ENCODE measurements around the gene DAO. TPM values are rescaled to one million over a fixed set of nuclear protein-coding genes. Genes with fewer than 3 reads are reported as not detected.

DAO gene
- polyA plus RNA-seq, 1 of the 3 experiments (the other 2 are of a cell fraction): not detected

DNA sequence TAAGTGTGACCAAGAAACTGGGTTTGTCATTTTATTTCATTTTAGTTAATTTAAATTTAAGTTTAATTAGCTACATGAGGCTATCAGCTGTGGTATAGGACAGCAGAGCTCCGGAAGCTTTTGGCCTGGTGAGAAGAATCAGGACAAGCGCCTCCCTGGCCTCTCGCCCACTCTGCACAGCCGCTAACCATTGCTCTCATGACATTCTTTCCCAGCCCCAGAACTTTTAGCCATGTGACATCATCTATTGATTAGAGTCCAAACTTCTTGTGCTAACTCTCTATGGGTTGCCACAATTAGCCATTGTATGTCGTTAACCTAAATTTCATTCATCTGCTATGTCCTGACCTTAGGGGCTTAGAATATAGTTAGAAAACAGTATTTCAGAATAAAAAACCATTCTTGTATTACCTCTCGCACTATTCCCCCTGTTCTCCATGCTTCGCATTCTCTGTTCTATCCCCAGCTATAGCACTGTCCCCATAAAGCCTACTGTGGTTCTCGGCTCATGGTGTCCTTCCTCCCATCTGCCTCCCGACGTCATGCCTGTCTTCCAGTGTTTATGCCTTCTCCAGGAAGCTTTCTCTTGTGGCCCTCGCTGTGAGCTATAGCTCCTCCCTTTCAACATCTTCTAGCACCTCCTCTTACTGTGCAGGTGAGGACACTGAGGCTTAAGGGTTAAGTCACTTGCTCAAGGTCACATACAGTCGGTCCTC lies 46.0 kb upstream of the DAO start:
- peaks cover 74% of the 10 kb centered on the region for H3K79me2 ChIP-seq (ENCODE audit: insufficient read depth)
- H3K36me3 ChIP-seq (replicated peaks in 1 of 2; ENCODE audit: control insufficient read depth in 1 of 2, insufficient read depth in 2 of 2, low read length in 1 of 2): peaks cover 37 to 60% of the 10 kb centered on the region in 2 experiments
- 77% methylated on average over 12 of the region's 12 CpGs for WGBS (ENCODE audit: low lambda C conversion rate)
- no peaks in the 10 kb centered on the region for H3K9me3 ChIP-seq
- no peak overlapping the region for H2AFZ ChIP-seq (ENCODE audit: low read depth)
- CTCF ChIA-PET: interaction anchor here (1.0 to 1.7 kb wide), 4 partner anchors 11 to 21 kb away, joined by 3 to 5 read pairs (median 4); no protein-coding TSS in a partner anchor
- H3K4me2 ChIP-seq: peak overlapping the region; percentile 78
- H3K9ac ChIP-seq: peak overlapping the region; percentile 95
- peak overlapping the region; percentile 87 to 100 for H3K27ac ChIP-seq (ENCODE audit: low read depth in 2 of 2, low read length in 1 of 2)
- TF ChIP-seq NFIC (IDR thresholded peaks at IDR 0.05; ENCODE audit: borderline replicate concordance): peak; percentile 54
- TF ChIP-seq MEF2A (IDR thresholded peaks at IDR 0.05; ENCODE audit: borderline replicate concordance, low read depth): no peak
- no peaks in the 10 kb centered on the region for H4K20me1 ChIP-seq (ENCODE audit: insufficient read depth)
- peaks cover 60% of the 10 kb centered on the region for H3F3A ChIP-seq (replicated peaks; ENCODE audit: insufficient read depth)
- H3K4me3 ChIP-seq (ENCODE audit: low read depth in 2 of 2, low read length in 1 of 2): no peak overlapping the region
- H3K27me3 ChIP-seq (ENCODE audit: insufficient read depth): no peaks in the 10 kb centered on the region
- DNase-seq: no peak
- H3K4me1 ChIP-seq (ENCODE audit: control insufficient read depth in 1 of 2, insufficient read depth in 2 of 2, low read depth in 1 of 2, low read length in 1 of 2): peaks cover 22 to 60% of the 10 kb centered on the region in 2 experiments
- H3K9me2 ChIP-seq: no peaks in the 10 kb centered on the region
- POLR2A ChIA-PET: interaction anchor here (1.1 kb wide), 1 partner anchor 8 kb away, joined by 4 read pairs; no protein-coding TSS in a partner anchor

DNA sequence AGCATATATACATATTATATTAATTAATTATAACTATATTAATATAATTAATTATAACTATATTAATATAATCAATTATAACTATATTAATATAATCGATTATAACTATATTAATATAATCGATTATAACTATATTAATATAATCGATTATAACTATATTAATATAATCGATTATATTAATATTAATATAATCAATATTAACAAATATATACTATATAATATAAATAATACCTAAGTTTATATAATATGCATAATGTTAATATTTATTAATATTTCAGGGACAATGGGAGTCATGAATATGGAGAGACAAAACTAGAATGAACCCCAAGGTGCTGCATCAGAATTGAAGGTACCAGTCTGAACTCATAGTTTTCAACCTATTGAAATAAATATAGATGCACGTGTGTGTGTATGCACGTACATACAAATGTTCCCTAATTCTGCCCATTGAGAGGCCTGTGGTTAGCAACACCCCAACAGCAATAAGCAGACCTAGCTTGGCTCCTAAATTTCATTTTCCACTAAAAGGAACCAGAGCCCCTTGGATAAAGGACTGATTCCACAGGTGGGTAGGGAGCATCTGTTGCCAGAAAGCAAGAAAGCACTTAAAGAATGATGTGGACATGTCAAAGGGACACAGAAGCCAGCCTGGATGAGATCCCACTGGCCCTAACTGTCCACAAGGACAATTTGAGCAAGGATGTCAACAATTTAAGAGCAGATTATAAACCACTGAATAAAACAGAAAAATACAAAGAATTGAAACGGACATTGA lies 43.8 kb upstream of the DAO start:
- peaks cover 72% of the 10 kb centered on the region for H3K79me2 ChIP-seq (ENCODE audit: insufficient read depth)
- no peak for TF ChIP-seq FOXJ3 (CRISPR knock-in tag; IDR thresholded peaks at IDR 0.05)
- TF ChIP-seq, protein P1, sequence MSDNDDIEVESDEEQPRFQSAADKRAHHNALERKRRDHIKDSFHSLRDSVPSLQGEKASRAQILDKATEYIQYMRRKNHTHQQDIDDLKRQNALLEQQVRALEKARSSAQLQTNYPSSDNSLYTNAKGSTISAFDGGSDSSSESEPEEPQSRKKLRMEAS (IDR thresholded peaks at IDR 0.05; ENCODE audit: low read depth): no peak
- TF ChIP-seq ELF1 (IDR thresholded peaks at IDR 0.05): no peak
- TF ChIP-seq MEF2A (IDR thresholded peaks at IDR 0.05; ENCODE audit: borderline replicate concordance, low read depth): no peak
- TF ChIP-seq RCOR1 (IDR thresholded peaks at IDR 0.05; ENCODE audit: low read length): no peak
- TF ChIP-seq, protein P2, sequence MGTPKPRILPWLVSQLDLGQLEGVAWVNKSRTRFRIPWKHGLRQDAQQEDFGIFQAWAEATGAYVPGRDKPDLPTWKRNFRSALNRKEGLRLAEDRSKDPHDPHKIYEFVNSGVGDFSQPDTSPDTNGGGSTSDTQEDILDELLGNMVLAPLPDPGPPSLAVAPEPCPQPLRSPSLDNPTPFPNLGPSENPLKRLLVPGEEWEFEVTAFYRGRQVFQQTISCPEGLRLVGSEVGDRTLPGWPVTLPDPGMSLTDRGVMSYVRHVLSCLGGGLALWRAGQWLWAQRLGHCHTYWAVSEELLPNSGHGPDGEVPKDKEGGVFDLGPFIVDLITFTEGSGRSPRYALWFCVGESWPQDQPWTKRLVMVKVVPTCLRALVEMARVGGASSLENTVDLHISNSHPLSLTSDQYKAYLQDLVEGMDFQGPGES (IDR thresholded peaks at IDR 0.05; ENCODE audit: low read depth, low read length): no peak
- TF ChIP-seq NRF1 (IDR thresholded peaks at IDR 0.05; ENCODE audit: low read depth, low read length): no peak
- TF ChIP-seq, protein P3, sequence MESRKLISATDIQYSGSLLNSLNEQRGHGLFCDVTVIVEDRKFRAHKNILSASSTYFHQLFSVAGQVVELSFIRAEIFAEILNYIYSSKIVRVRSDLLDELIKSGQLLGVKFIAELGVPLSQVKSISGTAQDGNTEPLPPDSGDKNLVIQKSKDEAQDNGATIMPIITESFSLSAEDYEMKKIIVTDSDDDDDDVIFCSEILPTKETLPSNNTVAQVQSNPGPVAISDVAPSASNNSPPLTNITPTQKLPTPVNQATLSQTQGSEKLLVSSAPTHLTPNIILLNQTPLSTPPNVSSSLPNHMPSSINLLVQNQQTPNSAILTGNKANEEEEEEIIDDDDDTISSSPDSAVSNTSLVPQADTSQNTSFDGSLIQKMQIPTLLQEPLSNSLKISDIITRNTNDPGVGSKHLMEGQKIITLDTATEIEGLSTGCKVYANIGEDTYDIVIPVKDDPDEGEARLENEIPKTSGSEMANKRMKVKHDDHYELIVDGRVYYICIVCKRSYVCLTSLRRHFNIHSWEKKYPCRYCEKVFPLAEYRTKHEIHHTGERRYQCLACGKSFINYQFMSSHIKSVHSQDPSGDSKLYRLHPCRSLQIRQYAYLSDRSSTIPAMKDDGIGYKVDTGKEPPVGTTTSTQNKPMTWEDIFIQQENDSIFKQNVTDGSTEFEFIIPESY (IDR thresholded peaks at IDR 0.05; ENCODE audit: borderline replicate concordance, low read depth): no peak
- TF ChIP-seq GABPA (IDR thresholded peaks at IDR 0.05; ENCODE audit: low read depth): no peak
- no peak for TF ChIP-seq FOXM1 (IDR thresholded peaks at IDR 0.05; ENCODE audit: low read depth)
- no peak for TF ChIP-seq CTCF (IDR thresholded peaks at IDR 0.05)
- no peak for TF ChIP-seq POLR2AphosphoS5 (IDR thresholded peaks at IDR 0.05; ENCODE audit: low read depth, low read length)
- TF ChIP-seq TAF1 (IDR thresholded peaks at IDR 0.05; ENCODE audit: borderline replicate concordance, low read depth, low read length): no peak
- no peak for TF ChIP-seq SMC3 (IDR thresholded peaks at IDR 0.05; ENCODE audit: low read depth, low read length)
- no peak for TF ChIP-seq USF1 (IDR thresholded peaks at IDR 0.05; ENCODE audit: borderline replicate concordance, low read depth)
- TF ChIP-seq, protein P4, sequence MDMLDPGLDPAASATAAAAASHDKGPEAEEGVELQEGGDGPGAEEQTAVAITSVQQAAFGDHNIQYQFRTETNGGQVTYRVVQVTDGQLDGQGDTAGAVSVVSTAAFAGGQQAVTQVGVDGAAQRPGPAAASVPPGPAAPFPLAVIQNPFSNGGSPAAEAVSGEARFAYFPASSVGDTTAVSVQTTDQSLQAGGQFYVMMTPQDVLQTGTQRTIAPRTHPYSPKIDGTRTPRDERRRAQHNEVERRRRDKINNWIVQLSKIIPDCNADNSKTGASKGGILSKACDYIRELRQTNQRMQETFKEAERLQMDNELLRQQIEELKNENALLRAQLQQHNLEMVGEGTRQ (IDR thresholded peaks at IDR 0.05; ENCODE audit: borderline replicate concordance, low read depth, low read length): no peak
- TF ChIP-seq EP300 (IDR thresholded peaks at IDR 0.05; ENCODE audit: borderline replicate concordance in 1 of 2, low read depth in 1 of 2, low read length in 1 of 2): no peak
- no peak for TF ChIP-seq JUND (IDR thresholded peaks at IDR 0.05)

More for the DNA sequence above, 43.8 kb upstream of the DAO start:
- no peaks in the 10 kb centered on the region for H3K27me3 ChIP-seq (ENCODE audit: insufficient read depth)
- H3F3A ChIP-seq (replicated peaks; ENCODE audit: insufficient read depth): peaks cover 66% of the 10 kb centered on the region
- H3K4me1 ChIP-seq (ENCODE audit: control insufficient read depth in 1 of 2, insufficient read depth in 2 of 2, low read depth in 1 of 2, low read length in 1 of 2): peaks cover 35 to 73% of the 10 kb centered on the region in 2 experiments
- ChIA-PET CTCF (interaction anchor here (1.0 kb wide), 1 partner anchor 13 kb away, joined by 3 read pairs; no protein-coding TSS in a partner anchor), POLR2A (no interaction called here)
- peaks cover 35 to 43% of the 10 kb centered on the region in 2 experiments for H3K36me3 ChIP-seq (replicated peaks in 1 of 2; ENCODE audit: control insufficient read depth in 1 of 2, insufficient read depth in 2 of 2, low read length in 1 of 2)
- H4K20me1 ChIP-seq (ENCODE audit: insufficient read depth): no peaks in the 10 kb centered on the region
- no peaks in the 10 kb centered on the region for H3K9me3 ChIP-seq
- no peak overlapping the region for H3K9ac ChIP-seq
- H2AFZ ChIP-seq (ENCODE audit: low read depth): no peak overlapping the region
- H3K9me2 ChIP-seq: no peaks in the 10 kb centered on the region
- H3K4me2 ChIP-seq: no peak overlapping the region
- peak overlapping the region; percentile 98 to 100 for H3K27ac ChIP-seq (ENCODE audit: low read depth in 2 of 2, low read length in 1 of 2)
- no peak for DNase-seq
- WGBS (ENCODE audit: low lambda C conversion rate): 49% methylated on average over 7 of the region's 7 CpGs
- no peak overlapping the region for H3K4me3 ChIP-seq (ENCODE audit: low read depth in 2 of 2, low read length in 1 of 2)
